Left ventricle myocardium inferior (tissue), 1 donor: ENCODE measurements around the gene PLB1. TPM values are rescaled to one million over a fixed set of nuclear protein-coding genes. Genes with fewer than 3 reads are reported as not detected.
A peak's percentile ranks its signal among the peaks of the same experiment; 100 is the strongest.

ENCODE experiments used
- DNase-seq: peaks from one replicate; pipeline ENCODE4 v3.0.0-alpha.2; 2020
- H3K27ac ChIP-seq: fragments of 200-600 bp; replicated peaks from 2 replicates; pipeline ENCODE4 v1.8.0; 2021
- H3K27me3 ChIP-seq: fragments of 200-600 bp; 2 replicates; pipeline ENCODE4 v1.8.0; 2021; ENCODE audit warnings: low read depth
- H3K36me3 ChIP-seq: fragments of 200-600 bp; 2 replicates; pipeline ENCODE4 v1.8.0; 2021
- H3K4me1 ChIP-seq: fragments of 200-600 bp; 2 replicates; pipeline ENCODE4 v1.8.0; 2021
- H3K4me3 ChIP-seq: fragments of 200-600 bp; 2 replicates; pipeline ENCODE4 v1.8.0; 2021; ENCODE audit warnings: mild to moderate bottlenecking, moderate library complexity
- H3K9me3 ChIP-seq: fragments of 200-600 bp; replicated peaks from 2 replicates; pipeline ENCODE4 v1.8.0; 2021
- CTCF ChIP-seq: fragments of 200-600 bp; IDR thresholded peaks from 2 replicates; pipeline ENCODE4 v1.8.0; 2021; ENCODE audit warnings: antibody characterized with exemption, mild to moderate bottlenecking, borderline replicate concordance
- intact Hi-C: fragments of 100-400 bp; cut with micrococcal nuclease; formaldehyde crosslinking; loops from one replicate; pipeline ENCODE4 v1.11.0; 2022
- total RNA-seq: library from RNA; stranded (reverse); fragmentation: NEBNext Ultra II Directional; extraction: Animal tissue kit (Norgen Biotek cat#: 25700); gene quantifications from one replicate; pipeline ENCODE4 v1.2.1, GENCODE V29; 2021
- donor health status: DM: no; HTN: yes; CAD: no; lungs with severe emphysema.

PLB1 gene
- total RNA-seq, 1 donor from 2014 or later = 2.4 TPM

GRCh38 chr2:28583899-28584553 is 88.2 kb downstream of the PLB1 start:
- peak; percentile 82 for DNase-seq
- intact Hi-C loops = no loop called here
- no peak for TF ChIP-seq CTCF
- Histone ChIP-seq H3K4me1 (peaks cover 39% of the 10 kb centered on the region), H3K9me3 (no peaks in the 10 kb centered on the region), H3K27me3 (no peaks in the 10 kb centered on the region), H3K4me3 (no peak overlapping the region), H3K36me3 (no peaks in the 10 kb centered on the region), H3K27ac (peak overlapping the region; percentile 89)

- no peak for TF ChIP-seq CTCF
- Histone ChIP-seq H3K4me3 (no peak overlapping the region), H3K9me3 (no peaks in the 10 kb centered on the region), H3K36me3 (no peaks in the 10 kb centered on the region), H3K4me1 (peaks cover 47% of the 10 kb centered on the region), H3K27me3 (no peaks in the 10 kb centered on the region), H3K27ac (no peak overlapping the region)
- DNase-seq = no peak
- intact Hi-C loops = no loop called here
Measured at GRCh38 chr2:28586867-28587266, 91.0 kb downstream of the PLB1 start.

- peaks cover 47% of the 10 kb centered on the region for H3K4me1 ChIP-seq
- no peak overlapping the region for H3K4me3 ChIP-seq
- no peaks in the 10 kb centered on the region for H3K36me3 ChIP-seq
- intact Hi-C loops = no loop called here
- H3K27ac ChIP-seq = peak overlapping the region; percentile 66
- no peak for DNase-seq
- TF ChIP-seq CTCF = no peak
- H3K27me3 ChIP-seq = no peaks in the 10 kb centered on the region
- no peaks in the 10 kb centered on the region for H3K9me3 ChIP-seq
Measured at GRCh38 chr2:28587526-28588291, 91.8 kb downstream of the PLB1 start.

GRCh38 chr2:28588292-28588670 is 92.4 kb downstream of the PLB1 start:
- intact Hi-C loops = no loop called here
- TF ChIP-seq CTCF = no peak
- no peaks in the 10 kb centered on the region for H3K36me3 ChIP-seq
- no peak for DNase-seq
- no peaks in the 10 kb centered on the region for H3K9me3 ChIP-seq
- peaks cover 47% of the 10 kb centered on the region for H3K4me1 ChIP-seq
- no peaks in the 10 kb centered on the region for H3K27me3 ChIP-seq
- H3K4me3 ChIP-seq = no peak overlapping the region
- peak overlapping the region; percentile 66 for H3K27ac ChIP-seq

- intact Hi-C loops = loop anchor here (10.0 kb wide), 1 partner anchor 165 kb away; the partner anchor contains the start of gene PPP1CB
- no peak for DNase-seq
- Histone ChIP-seq H3K27me3 (no peaks in the 10 kb centered on the region), H3K4me3 (no peak overlapping the region), H3K9me3 (no peaks in the 10 kb centered on the region), H3K4me1 (peaks cover 42% of the 10 kb centered on the region), H3K36me3 (no peaks in the 10 kb centered on the region), H3K27ac (no peak overlapping the region)
- no peak for TF ChIP-seq CTCF
Measured at GRCh38 chr2:28589746-28590463, 94.0 kb downstream of the PLB1 start.
